Activated CD4-positive, alpha-beta T cell treated with anti-CD3 and anti-CD28 coated beads for 4 hours (primary cell): Measurements from ENCODE around the gene SBDS.
A peak's percentile ranks its signal among the peaks of the same experiment; 100 is the strongest.
"Not testable (repeated sequence)": the region's sequence is repeated elsewhere in the genome, so short reads cannot be mapped to it uniquely, and the experiment has no call there.

ENCODE experiments used
- DNase-seq, 2 donors: peaks; one replicate each; pipeline ENCODE4 v3.0.0-alpha.2; 2020

The SBDS gene

DNA sequence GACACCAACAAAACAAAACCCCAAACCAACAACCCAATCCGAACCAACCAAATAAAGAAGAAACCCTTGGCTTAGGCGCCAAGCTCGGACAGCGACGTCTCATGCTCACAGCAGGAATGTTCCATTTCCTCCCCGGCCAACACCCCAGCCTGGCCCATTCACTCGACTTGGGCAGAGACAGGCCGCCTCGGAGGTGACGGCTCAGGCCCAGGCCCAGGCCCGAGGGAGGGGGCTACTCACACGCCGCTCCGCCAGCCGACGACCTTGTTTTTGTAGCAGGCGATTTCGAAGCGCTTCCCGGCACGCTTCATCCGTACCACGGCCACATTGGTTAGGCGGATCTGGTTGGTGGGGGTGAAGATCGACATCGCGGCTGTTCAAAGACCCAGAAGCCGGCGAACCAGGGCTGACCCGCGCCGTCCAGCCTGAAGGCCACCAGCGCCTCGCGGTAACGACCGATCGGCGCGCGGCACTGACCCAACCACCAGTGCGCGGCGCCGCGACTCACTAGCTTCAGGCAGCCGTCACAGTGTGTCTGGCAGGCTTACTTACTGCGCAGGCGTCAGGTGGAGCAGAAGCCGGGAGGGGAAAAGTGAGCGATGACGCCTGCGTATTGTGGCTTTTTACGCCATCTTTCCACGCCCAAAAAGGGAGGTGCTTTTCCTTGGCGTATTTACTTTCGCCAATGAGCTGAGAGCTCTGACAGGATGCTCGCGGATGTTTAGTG lies at the start of gene SBDS:
Gene SBDS (minus strand): TSS at position 537 of the 727 bp plus-strand sequence. CDS start 169 bp downstream, at position 368.
- peak; percentile 91 to 93 for DNase-seq

DNA sequence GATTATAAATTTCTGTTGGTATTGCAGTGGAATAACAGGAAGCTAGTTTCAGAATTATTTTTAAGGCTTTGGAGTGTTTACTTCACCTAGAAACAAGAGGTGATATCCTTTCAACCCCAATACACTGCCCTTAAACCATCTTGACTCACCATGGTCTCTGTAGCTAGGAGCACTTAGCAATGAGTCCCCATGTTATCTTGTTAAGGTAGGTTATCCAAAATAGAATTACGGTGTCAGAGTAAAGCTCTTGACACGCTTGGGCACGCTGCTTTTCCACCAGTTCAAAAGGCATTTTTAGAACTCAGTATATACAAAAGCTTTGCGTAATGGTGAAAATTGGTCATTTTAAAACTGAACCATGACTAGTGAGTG lies 48.2 kb upstream of the SBDS start:
- DNase-seq = not testable (repeated sequence)

DNA sequence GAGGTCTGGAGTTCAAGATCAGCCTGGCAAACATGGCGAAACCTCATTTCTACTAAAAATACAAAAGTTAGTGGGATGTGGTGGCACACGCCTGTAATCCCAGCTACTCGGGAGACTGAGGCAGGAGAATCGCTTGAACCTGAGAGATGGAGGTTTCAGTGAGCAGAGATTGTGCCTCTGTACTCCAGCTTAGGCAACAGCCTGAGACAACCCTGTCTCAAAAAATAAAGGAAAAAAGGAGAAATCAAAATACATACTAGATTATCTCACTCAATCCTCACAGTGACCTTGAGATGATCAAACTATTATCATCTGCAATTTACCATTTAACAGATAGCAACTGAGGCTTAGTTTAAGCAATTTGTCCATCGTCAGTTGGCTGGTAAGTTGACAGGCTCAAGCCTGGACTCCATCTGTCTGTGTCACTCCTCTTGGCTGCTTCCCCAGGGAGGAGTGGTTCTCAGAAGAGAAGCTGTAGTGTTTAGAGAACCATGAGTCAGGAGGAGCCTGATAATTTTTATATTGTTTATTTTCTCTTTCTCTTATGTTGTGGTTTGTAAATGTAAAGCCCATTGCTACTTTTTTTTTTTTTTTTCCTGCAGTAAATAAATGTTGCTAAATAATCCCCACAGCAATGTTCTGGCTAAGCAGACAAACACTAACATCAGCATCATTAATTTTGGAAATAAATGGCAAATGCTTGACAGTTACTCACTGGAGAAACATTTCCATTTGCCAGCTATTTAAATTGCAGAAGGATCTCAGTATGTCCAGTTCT lies 47.6 kb upstream of the SBDS start:
- not testable (repeated sequence) for DNase-seq

DNA sequence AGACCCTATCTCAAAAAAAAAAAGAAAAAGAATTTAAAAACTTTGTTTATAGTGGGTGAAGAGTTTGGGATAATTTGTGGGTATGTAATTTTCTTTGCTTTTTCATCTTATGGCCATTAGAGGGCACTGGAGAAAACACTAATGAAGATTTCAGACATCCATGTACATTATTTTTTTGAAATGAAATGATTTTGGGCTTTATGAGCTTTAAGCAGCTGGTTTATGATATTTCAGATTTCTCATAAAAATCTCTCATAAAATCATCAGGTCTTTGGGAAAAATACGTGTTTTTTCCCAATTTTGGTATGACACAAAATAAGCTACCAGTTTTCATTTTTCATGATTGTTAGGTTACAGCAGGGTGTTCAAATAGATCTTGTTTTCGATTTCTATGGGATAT lies 45.4 kb upstream of the SBDS start:
- DNase-seq = not testable (repeated sequence)

DNA sequence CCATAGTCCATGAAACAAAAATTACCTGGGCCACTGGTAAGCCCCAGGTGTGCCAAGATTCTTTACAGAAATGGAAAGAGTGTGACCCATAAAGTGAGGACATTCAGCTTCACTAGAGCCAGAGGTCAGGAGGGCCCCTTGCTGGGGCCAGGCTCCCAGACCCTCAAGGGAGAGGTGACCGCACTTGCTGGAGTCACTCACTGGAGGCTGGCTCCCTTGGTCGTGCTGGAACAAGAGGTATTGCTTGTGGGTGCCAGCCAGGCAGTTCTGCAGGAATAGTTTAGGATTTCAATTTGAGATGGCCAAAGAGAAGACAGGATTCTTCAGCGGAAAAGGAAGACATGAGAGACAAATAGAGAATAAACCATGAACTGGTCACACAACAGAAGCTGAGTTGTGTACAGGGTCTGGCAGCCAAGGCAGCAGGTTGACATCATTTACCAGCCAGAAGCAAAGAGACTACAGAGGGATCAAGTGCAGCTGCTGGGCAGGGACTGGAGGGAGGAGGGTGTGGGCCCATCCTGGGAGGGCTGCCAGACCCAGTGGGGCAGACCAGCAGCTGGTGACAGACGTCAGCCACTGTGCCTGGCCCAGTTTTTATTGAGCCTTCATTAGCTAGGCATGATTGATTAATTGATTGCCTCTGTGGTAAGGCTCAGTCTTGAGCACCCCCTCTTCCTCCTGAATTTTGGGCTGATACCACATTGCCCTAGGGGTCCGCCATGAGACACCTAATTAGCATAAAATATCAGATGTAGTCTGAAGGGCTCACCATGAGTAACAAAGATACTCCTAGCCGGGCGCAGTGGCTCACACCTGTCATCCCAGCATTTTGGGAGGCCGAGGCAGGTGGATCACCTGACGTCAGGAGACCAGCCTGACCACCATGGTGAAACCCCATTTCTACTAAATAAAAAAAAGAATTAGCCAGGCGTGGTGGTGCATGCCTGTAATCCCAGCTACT lies 41.3 kb upstream of the SBDS start:
- DNase-seq = not testable (repeated sequence)

DNA sequence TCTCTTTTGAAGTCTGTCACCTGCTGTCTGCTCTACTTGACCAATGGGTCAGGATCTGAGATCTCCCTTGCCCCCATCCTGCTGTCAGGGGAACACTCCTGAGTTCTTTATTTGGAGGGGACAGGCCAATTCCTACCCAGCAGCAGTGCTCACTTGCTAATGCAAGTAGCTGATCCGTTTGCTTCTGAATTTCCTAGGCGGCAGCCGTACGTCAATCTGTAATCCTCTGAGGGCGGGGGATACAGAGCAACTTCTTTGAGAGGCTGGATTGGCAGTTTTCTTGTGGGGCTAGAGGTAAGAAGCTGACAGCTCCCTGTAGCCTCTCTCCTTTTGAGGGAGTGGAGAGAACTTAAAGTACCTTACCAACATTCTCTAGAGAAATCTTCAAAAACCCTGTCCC lies 37.9 kb upstream of the SBDS start:
- DNase-seq = no peak

DNA sequence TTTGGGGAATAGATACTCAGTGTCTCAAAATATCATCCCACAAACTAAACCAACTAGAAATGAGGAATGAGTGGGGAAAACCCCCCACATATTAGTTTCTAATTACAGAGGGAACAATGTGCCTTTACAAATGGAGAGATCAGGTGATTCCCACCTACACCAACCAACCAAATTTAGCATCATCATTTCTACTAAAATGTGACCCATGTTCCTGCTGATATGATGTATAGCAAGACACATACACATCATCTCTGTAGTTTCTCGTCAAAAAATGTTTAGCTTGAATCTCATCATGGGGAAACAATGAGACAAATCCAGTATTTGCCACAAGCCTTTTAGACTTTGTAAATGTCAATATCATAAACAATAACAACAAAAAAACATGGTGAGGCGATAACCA lies 36.3 kb upstream of the SBDS start:
- DNase-seq = not testable (repeated sequence)

DNA sequence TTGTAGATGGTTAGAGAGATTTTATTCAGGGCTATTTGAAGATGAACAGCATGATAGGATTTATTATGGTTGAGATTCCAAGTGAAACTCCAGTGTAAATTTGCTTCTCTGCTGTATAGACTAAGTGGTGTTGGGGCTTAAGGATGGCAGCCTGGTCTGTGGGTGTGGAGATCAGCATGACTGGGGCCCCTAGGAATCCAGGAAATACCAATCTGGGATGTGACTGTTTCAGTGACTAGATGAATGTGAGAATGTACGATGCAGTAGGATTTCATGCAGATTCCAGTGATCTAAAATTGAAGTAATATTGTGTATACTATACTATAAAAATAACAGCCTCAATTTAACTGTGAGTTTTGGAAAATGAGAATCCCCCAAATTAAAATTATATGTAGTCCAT lies 30.1 kb upstream of the SBDS start:
- not testable (repeated sequence) for DNase-seq

DNA sequence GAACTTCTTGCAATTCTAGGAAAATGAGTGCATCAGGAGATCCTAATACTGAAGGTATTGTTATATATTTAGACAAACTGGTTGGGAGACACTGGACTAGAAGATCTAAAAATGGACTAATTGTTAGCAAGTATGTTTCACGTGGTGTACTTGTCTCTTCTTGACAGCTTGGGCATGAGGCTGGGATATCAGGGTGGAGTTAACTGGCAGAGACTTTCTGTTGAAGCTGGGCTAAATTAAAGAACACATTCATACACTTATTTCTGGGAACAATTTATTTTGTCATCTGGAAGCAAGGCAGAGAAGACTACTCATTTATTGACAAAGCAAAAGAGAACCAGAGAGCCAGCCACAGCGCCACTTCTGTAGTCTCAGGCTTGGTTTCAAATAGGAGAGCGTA lies 27.1 kb upstream of the SBDS start:
- no peak for DNase-seq

DNA sequence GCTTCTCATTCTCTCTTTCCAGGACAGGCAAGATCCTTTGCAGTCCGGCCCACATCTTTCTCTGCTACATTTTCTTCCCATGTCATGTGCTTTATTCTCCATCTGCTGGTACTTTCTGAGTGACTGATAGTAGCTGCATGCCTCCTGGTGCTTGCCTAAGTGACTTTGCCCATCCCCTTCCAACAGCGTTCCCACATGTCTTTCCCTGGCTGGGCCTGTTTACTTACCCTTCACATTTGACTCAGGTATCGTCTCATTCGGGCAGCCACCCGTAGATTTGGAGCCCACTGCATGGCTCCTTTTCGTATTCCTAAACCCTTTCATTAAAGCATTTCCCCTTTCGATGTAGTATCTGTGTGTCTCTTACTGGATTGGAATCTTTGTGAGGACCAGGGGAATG lies 25.9 kb upstream of the SBDS start:
- DNase-seq = no peak

DNA sequence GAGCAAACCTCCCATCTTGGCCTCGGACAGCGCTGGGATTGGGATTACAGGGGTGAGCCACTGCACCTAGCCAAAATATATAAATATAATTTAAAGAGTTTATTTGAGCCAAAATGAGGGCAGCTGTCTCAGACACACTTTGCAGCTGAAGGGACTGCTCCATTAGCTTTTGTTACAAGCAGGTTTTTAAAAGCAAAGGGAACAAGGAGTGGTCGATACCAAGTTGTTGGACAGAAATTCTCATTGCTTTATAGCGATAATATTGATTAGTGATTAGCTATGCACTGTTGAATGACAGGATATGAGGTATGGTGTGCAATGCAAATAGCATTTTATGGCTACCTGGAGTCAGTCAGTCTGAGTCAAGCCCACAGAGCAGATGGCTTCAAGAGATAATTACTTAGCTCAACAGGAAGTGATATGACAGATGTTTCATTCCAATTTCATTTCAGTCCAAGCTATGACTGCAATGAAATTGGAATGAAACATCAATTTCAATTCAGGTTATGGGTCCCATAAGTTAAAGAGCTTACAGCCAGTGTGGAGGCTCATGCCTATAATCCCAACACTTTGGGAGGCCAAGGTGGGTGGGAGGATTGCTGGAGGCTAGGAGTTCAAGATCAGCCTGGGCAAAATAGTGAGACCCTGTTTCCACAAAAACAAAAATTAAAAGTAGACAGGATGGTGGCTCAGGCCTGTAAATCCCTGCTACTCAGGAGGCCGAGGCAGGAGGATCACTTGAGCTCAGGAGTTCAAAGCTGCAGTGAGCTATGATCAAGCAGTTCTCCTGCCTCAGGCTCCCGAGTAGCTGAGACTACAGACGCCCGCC lies 24.4 kb upstream of the SBDS start:
- no peak for DNase-seq

DNA sequence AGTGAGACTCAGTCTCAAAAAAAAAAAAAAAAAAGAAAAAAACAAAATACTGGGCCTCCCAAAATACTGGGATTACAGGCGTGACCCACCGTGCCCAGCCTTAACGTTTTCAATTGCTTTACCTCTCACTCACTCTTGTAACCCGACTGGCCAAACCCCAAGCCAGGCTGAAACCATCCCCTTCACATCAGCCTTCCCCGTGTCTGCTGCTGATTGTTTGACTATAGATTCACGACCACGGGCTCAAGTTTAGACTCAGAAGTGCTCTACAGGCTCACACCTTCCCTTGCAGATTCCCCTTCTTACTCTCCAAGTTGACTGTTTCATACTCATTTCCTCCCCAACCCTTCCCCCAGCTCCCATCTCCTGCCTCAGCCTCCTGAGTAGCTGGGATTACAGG lies 23.6 kb upstream of the SBDS start:
- DNase-seq = no peak

DNA sequence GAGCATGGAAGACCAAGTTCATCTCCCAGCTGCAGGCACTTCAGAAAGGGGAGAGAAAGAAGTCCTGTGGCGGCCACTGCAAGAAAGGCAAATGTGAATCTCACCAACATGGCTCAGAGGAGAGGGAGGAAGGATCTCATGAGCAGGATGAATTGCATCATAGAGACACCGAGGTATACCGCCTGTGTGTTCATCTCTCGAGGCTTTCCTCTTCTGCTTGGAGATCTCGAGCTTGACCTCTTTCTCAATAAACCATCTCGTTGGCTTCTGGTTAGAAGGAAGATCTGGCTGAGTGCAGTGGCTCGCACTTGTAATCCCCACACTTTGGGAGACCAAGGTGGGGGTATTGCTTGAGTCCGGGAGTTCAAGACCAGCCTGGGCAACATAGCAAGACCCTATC lies 22.6 kb upstream of the SBDS start:
- DNase-seq = not testable (repeated sequence)

DNA sequence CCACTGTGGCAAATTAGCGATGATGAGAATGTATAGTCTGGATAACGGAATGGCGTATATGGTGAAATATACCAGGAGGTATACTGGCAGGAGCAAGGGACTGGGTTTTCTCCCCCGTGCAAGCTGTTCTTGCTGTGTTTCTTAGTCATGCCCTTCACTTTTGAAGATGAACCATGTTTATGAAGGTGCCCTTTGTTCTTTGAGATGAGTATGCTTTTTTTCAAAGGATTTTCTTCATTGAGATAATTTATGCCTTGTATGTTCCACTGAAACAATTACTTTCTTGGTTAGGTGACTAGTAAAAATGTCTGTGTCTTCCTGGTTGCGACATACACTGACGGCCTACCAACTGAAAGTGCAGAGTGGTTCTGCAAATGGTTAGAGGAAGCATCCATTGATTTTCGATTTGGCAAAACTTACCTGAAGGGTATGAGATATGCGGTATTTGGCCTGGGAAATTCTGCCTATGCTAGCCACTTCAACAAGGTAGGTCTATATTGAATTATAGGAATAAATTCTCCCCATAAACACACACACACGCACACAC lies 18.8 kb upstream of the SBDS start:
- DNase-seq = not testable (repeated sequence)

DNA sequence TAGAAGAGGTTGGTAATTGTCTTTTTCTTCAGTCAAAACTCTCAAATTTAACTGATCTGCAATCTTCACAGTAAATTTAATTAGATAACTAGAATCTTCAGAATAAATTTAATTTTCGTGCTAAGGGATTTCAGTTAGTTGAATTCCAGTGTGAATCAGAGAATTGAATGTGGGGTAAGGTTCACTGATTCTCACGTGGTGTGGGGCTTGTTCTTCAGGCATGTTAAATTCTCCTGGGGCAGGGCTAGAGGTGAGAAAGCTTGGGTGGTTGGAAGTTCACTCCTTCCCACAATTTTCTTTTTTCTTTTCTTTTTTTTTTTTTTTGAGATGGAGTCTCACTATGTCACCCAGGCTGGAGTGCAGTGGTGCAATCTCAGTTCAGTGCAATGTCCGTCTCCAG lies 14.3 kb upstream of the SBDS start:
- not testable (repeated sequence) for DNase-seq

DNA sequence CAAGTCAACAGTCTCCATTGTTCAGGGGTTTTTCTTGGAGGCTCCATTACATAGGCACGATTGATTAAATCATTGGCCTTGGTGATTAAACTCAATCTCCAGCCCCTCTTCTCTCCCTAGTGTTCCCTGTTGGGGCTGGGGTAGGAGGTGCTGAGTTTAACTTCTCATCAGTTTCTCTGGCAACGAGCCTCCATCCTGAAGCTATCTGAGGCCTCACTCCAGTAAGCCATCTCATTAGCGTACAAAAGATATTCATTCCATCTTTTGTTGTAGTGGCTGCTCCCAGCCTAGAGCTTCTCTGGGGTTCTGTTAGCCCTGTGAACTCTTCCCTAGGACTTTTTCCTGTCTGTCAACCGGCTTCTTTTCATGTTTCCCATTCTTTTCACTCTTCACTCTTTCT lies 12.9 kb upstream of the SBDS start:
- no peak for DNase-seq

DNA sequence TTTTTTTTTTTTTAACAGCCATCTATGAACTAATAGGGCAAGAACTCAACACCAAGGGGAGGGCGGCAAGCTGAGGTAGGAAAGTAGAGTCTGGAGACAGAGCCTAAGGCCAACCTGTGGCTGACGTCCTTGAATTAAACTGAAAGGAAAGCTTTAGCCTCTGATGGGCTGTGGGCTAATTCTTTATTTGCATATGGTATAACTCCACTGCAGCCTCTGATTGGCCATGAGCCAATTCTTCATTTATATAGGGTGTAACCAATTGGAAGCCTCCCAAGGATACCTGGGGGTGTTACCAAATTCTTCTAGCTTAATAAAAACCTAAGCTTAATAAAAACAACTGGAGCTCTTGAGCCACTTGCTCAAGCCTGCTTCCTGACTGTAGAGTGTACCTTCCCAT lies 11.6 kb upstream of the SBDS start:
- no peak for DNase-seq

DNA sequence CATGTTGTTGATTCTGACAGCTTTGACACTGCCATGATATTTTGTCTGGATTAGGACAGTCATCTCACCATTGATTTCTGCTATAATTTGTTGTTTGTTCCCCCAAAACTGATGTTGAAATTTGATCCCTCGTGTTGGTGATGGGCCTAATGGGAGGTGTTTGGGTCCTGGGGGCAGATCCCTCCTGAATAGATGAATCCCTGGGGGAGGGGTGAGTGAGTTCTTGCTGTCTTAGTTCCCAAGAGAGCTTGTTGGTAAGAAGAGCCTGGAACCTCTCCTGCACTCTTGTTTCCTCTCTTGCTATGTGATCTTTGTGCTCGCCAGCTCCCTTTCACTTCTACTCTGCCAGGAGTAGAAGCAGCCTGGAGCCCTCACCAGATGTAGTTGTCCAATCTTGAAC lies 8.8 kb upstream of the SBDS start:
- DNase-seq = not testable (repeated sequence)

DNA sequence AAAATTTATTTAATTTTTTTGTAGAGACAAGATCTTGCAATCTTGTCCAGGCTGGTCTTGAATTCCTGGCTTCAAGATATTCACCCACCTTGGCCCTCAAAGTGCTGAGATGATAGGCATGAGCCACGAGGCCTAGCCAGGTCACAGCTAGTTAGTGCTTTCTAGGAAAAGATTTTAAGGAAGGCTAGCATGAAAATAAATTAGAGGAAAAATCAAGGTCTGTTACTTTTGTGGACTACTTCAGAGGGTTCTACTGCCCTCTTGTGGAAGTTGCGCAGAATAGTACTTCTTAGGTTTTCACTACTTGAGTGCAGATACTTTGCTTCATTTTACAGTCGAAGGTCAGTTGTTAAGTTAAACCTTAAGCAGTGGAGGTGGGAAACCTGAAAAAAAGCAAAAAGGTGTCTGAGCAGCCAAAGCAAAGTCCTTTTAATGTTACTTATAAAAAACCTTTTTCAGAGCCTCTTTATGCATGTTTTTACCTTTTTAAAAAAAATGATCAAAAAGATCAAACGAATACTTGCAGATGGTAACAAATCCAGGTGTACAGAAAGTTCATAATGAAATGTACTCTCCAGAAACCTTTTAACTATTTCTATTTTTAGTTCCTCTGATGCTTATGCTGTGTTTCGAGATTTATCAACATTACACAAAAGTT lies 5.3 kb upstream of the SBDS start:
- DNase-seq = not testable (repeated sequence)

DNA sequence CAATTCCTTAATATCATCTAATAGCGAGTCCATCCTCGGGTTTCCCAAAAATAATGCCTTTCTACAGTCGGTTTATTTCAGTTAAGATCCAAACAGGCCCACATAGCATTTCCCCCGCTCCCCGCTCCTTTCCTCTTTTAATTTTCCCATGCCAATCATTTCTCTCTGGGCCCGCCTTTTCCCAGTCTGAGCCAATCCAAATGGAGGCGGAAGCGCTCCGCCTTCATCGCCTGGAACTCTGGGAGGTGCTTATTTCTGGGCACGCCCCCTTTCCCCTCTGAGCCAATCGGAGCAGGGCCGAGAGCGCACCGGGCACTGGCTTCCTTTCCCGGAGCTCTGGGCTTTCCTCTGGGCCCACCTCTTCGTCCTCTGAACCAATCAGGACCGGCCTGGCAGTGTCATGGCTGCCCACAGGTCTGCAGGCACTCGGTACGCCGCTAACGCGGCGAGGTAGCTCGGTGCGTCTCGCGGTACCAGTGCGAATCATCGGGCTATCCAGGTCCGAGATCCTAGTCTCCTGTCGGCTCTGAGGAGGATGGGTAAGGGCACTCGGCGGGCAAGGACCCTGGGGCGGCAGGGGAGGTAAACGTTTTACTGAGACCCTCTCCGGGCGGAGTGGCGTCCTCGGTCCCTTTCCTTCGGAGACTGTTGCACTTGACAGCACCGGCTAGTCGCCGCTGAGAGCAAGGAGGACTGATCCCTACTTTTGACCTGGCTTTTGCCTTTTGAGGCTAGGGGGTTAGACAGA lies 1.2 kb upstream of the SBDS start, which contains the start of gene TYW1:
Gene TYW1 (plus strand): TSS at position 390 of the 748 bp plus-strand sequence. CDS start 146 bp downstream, at position 536.
- DNase-seq = peak; percentile 95 to 98

DNA sequence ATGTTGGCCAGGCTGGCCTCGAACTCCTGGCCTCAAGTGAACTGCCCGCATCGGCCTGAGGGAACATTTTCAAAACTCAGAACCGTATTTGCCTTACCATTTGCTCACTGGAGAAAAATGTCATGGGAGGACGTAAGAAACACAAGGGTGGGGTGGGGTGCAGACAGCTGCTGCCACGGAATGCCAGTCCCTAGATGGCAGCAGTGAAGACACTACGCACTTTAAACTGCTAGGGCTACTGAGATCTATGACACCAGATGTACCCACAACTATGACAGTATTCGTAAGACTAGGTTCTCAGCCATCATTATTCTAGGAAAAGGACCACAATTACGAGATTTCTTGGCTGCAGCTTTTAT lies 716 bp downstream of the SBDS start:
- DNase-seq = peak; percentile 50 to 59
